Sciatic nerve (tissue), 2 donors: Measurements from ENCODE around the gene GCK. TPM values are rescaled to one million over a fixed set of nuclear protein-coding genes. Genes with fewer than 3 reads are reported as not detected.

Experiments used
- ATAC-seq: fragments of 200-7000 bp; cut with Tn5 transposase; one replicate; pipeline ENCODE4 v1.9.1; 2020; ENCODE audit warnings: mild to moderate bottlenecking, moderate library complexity
- DNase-seq: peaks from one replicate; pipeline ENCODE4 v3.0.0-alpha.2; 2020; ENCODE audit warnings: low spot score
- intact Hi-C: fragments of 100-400 bp; cut with DNase I; formaldehyde crosslinking; loops from one replicate; pipeline ENCODE4 v1.14.2; 2022
- total RNA-seq: library from RNA; stranded (reverse); fragmentation: NEBNext Ultra II Directional; extraction: Animal tissue kit (Norgen Biotek cat#: 25700); gene quantifications from one replicate; pipeline ENCODE4 v1.2.1, GENCODE V29; 2021
- donor health status: DM: no; HTN: no; CAD: no.
- donor health status: DM: no; HTN: no; CAD: no.

GCK gene
- total RNA-seq, 1 donor from 2014 or later: 1.9 TPM

DNA sequence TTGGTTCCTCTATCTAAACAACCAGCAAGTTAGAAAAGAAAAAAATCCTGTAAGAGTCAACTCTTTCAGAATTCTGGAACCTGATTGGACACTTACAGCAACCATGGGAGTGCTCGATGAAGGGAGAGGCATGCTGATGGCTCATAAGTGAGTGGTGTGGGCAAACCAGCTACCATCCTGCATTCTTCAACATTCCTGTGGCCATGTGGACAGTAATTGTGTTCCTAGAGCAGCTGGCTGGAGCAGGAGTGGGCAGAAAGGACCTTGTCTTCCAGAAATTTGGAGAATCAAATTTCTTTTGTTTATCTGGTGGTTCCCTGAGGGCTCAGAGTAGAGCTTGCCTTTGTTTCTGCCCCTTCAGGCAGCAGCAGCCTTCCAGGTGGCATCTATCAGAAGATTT is 25.6 kb downstream of the GCK start:
- intact Hi-C loops: no loop called here
- no peak for ATAC-seq

DNA sequence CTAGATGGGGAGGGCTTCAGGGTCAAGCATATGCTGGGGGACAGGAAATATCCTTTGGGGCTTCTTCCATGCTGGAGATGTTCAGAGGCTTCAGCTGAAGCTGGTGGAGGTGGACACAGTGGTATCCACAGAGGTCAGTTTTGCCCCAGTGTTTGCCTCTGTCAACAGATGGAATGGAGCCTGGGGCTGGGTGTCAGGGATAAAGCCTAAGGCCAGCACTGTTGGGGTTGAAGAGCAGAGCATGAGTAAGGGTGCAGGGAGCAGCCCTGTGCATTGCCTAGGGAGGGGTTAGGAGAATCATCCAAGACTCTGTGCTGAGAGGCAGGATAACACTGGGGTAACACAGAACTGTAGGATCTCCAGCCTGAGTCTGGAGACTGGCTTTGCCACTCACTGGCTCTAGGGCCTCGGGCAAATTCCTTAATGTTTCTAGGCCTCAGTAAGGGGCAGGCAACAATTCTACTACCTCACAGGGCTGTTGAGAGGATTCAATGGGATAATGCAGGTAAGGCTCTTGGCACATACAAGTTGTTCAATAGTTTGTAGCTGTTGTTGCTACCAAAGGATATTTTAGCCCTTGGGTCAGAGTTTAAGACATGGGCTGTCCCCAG is 26.3 kb downstream of the GCK start:
- DNase-seq (no peak), ATAC-seq (peak; percentile 10)
- intact Hi-C loops: no loop called here

More for the DNA sequence above, 25.6 kb downstream of the GCK start:
- no peak for DNase-seq

DNA sequence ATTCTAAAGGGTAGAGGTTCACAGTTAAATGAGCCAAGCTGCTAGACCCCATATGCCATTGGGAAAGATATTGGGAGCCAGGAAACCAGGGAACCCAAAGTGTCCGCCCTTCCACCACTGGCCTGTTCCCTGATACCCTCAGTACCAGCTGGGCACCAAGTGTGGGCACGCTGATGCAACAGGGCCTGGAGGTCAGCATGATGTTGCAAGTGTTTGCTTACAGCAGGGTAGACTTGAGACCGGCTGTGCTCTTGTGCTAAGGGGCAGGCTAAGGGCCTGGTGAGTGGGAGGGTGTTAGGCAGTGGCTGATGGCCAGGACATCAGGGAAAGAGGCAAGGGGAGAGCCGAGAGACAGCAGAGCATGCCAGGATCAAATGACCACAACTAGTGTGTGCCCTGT is 27.1 kb downstream of the GCK start:
- peak; percentile 47 for ATAC-seq

DNA sequence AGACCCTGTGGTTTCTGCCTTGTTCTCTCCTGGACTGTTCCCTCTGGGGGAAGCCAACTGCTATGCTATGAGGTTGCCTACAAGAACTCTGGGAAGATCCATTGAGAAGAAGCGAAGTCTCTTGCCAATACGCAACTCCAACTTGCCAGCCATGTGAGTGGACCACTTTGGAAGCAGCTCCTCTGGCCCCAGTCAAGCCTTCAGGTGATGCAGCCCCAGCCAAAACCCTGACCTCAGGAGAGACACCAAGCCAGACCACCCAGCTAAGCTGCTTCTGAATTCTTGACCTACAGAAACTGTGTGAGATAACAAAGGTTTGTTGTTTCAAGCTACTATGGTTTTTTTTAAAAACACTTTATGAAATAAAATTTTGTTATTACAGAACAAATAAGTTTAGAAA is 27.9 kb downstream of the GCK start:
- no peak for ATAC-seq
- intact Hi-C loops: no loop called here
- peak; percentile 31 for DNase-seq

More for the DNA sequence above, 27.1 kb downstream of the GCK start:
- peak; percentile 56 for DNase-seq
- intact Hi-C loops: no loop called here

DNA sequence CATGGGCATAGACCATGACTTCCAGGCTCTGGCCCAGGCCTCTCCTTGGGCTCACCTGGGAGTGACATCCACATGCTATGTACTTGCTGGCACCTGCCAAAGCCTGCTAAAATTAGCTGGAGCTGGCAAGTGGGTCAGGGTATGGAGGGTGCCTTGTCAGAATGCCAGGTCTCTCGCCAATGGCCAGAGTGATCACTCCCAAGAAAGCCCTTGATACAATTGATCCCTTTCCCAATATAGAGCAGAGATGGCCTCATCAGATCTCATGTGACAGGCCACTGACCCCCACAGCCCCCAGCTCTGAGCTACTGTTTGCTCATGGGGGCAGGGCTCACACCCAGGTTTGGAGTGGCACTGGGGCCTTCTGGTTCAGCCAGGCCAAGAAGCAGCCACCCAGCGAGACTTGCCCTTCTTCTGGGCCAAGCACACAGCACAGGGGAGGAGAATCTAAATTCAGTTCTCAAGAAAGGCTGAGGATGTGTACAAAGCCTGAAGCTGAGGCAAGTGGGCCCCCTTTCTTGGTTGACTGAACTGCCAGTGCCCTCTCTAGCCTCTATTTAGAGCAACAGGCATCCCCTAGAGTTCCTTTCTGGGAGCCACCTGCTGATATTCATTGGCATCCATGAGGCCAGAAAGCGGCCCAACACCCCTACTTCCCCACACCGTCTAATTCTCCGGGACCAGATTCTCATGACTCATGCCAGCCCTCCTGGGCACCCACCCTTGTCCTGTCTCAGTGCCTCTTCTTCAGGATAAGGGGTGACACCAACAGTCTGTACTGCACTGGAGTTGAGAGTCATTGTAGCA is 29.2 kb downstream of the GCK start:
- DNase-seq (peak; percentile 48), ATAC-seq (no peak)
- intact Hi-C loops: no loop called here

DNA sequence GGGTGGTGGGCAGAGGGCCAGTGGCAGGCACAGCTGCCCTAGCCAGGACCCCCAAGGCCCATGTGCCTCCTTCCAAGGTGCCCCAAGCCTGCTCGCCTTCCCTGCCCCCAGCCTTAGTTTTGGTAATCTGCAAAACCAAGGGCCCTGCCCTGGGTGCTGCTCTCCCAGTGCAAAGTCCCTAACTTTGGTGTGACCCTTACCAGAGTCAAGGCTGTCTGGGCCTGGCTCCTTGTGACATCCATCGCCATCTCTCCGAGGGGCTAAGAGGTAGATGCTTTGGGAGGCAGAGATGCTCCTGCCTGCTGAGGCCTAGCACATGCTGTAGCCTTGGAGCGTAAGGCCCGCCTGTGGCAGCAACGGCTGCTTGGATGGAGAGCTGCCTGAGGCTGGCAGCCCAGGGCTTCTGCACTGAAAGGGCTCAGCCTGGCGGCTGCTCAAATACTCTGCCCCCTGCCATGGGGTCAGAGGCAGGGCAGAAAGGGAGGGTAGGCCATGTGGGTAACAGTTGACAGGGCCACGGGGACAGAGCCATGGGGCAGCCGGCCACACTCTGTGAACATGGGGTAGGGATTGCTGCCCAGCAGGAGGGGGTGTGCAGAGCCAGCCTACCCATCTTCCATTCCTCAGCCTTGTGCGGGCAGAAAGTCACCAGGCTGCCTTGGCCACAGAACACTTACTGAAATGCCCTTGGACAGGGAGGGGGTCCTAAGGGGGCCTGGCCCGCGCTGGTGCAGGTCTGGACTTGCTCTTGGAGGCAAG is 30.2 kb downstream of the GCK start:
- peak; percentile 49 for DNase-seq
- peak; percentile 62 for ATAC-seq

DNA sequence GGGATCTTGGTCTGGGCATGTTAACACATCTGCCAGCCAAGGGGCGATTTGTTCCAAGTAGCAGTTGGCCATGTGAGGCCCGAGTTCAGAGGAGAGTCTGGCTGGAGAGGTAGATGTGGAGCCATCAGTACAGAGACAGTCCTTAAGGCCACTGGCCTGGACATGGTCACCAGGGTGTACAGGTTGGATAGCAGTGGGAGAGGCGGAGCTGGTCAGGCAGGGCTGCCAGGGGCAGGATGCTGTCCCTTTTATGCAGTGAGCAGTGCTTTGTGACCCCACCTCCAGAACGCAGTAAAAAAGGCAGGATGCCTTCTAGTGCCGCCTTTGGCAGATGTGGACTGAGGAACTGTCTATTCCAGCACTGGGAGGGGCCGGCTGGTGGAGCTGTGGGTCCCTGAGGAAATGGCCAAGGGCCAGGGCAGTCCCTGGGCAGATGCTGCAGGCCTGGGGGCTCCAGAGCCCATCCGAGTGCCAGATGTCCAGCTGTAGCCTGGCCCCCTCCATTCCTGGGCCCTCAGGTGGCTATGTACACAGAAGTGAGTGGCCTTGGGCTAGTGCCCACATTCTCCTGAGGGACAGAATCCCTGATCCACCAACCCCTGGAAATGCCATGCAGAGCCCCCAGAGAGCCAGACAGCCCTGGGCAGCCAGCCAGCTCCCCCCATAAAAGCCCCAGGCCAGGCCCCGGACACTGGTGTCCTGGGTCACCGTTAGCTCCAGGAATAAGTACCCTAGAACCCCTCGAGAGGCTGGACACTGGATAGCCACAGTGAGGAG is 31.0 kb downstream of the GCK start:
- peak; percentile 47 for DNase-seq
- intact Hi-C loops: no loop called here
- ATAC-seq: peak; percentile 6

More for the DNA sequence above, 30.2 kb downstream of the GCK start:
- intact Hi-C loops: no loop called here

DNA sequence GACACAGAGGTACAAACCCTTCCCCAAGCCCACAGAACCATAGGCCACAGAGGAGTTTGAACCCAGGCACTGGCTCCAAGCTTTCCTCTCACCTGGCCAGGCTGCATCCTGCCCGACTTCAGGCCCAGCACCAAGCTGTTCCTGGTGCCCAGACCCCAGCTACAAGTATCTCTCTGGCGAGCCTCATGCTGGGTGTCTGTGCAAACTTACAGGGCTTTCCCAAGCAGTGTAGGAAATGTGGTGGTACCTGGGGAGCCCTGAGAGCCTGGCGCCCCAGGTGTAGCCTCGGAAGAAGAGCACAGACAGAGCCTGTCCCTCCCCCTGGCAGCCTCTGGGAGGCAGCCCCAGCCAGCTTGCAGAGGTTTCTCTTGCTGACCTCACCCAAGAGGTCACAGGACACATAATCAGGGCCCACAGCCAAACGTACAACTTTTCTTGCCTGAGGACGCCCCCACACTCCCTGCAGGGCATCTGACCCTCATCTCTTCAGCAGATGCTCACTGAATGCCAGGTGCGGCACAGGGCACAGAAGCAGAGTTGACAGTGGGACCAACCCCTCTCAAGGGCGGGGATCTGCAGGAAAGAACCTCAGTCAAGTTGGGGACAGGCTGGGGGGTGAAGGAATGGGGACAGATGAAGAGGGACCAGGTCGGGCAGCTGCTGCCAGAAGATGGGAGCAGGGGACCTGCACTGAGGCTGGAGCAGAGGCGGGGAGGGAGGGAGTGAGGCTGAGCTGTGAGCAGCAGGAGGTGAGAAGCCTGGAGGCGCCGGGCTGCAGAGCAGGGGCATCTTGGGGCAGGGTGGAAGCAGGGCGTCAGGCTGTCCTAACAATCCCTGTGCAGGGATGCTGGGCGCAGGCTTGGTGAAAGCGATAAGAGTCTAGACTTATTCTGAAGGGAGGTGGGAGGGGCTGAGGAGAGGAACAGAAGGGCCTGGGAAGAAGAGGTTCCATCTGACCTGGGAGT is 31.8 kb downstream of the GCK start:
- ATAC-seq (no peak), DNase-seq (peak; percentile 49)
- intact Hi-C loops: no loop called here

DNA sequence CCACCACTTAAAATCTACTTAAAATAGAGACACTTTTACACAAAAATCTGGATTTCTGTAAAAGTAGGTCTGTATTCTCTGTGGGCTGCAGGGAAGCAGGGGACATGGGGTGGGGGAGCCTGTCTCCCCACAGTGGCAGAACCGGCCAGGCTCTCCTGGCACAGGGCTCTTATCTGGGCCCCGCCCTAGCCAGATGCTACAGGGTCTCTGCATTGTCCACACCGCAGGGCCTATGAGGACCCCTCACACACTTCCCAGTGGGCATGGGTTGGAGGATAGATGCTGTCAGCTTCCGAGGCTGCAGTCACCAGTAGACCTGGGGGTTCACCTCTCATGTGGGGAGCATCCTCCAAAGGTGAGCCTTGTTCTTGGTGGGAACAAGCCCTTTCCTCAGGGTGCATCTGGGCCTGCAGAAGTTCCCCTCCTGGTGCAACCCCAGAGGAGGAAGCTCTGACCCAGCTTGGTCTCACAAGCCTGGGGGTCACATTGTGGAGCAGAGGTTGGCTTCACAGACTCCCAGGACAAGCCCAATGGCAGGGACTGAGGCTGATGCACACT is 32.7 kb downstream of the GCK start:
- DNase-seq (peak; percentile 30), ATAC-seq (no peak)
- intact Hi-C loops: no loop called here

DNA sequence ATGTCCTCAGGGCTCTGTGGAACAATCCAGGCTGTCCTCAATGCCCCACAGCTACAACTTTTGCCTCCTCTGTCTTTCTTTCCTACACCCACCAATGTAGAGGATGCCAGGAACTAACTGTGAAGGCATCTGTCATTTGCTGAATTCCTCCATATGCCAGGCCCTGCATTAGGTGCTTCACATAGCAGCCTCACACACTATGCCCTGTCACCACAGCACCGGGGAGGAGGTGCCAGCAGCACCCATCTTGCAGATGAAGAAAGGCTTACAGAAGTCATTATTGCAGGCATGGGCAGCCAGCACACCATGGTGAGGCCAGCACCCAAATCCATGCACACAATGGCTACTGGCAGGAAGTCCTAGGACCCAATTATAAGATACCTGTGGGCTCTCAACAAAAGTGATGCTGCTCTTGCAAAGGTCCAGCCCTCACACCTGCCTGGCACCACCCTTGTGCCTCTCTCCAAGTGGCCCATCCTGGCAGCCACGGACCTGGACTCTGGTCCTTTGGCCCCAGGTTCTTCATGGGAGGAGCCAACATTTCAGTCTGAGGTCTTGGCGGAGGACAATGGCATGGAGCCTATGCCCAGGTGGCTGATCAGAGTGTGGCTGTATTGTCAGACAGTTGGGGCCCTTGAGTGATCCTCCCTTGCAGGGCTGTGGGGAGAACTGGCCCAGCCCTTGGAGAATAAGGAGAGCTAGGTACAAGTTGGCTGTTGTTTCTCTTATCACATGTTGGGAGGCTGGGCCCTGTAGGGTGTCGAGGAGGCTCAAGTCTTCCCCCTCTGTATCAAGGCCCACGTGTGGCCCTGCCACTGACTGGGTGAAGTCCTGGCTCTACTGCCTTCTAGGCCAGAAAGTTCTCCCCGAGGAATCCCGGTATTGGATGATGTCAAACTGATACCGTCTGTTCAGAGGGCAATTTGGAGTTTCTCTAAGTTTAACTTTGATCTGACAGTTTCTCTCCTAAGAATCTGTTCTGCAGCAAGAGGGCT is 33.8 kb downstream of the GCK start:
- ATAC-seq (no peak), DNase-seq (peak; percentile 43)
- intact Hi-C loops: no loop called here

DNA sequence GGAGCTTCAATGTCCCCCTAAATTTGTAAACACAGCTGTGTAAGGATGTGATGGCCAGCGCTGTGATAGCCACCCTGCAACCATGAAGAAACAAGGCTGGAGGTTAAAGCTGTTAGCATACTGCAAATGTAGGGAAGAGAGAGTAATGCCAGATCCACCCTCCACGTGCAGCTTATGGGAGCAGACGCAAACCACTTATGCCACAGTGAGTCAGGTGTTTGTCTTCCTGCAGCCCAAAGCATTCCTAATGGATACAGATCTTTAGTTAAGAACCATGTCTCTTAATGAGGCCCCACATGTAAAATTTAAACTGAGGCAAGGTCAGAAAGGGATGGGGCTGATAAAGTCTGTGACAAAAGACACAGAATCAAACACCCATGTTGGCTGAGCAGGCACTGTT is 34.5 kb downstream of the GCK start:
- ATAC-seq (no peak), DNase-seq (peak; percentile 10)
- intact Hi-C loops: no loop called here

DNA sequence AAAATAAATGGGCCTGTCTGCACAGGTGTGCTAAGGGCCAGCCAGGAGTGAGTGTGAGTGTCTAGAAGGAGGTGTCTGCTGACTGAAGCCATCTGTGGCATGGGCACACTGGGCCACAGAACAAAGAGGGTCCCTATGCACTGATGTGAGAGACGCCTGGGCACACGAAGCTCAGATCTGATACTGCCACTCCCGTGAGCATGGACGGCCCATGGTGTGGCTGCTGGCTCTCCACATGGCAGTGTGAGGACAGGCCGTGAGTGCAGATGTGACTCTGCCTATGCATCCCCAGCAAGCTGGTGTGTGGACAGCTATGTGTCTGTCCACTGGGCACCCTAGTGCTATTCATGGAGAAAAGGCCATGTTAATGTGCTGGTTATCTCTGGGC is 35.3 kb downstream of the GCK start:
- peak; percentile 31 for DNase-seq
- intact Hi-C loops: no loop called here
- ATAC-seq: no peak

DNA sequence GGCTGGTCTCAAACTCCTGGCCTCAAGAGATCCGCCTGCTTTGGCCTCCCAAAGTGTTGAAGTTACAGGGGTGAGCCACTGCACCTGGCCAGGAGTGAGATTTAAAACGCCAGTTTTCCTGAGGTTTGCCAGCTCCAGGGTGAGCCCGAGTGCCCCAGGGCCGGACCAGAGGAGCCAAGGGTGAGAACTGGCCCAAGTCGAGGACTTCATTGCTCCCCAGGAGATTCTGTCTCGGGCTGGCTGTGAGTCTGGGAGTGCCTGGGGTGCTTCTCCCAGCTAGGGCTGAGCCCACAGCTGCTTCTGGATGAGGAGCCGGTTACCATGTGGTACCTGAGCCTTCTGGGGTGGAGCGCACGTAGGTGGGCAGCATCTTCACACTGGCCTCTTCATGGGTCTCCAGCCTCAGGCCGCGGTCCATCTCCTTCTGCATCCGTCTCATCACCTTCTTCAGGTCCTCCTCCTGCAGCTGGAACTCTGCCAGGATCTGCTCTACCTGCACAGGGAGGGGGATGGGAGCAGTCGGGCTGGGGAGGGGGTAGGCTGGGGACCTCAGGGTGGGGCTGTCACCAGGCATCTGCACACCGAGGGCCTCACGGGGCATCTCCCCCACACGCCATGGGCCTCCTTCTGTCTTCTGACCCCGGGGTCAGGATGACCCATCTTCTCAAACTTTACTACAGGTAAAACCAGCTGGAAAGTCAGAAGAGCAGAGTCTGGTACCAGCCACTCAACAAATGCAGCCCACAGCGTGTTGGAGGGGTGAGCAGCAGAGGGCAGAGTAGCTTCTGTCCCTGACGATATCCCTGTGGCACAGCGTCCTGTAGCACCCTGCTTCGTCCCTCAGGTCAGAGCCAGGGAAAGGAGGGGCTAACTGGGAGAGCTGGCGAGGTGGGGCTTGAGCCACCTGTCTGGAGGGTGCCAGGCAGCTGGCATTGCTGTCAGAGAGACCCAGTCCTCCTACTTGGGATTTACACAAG is 36.0 kb downstream of the GCK start:
- DNase-seq: peak; percentile 56
- intact Hi-C loops: no loop called here
- ATAC-seq: no peak

DNA sequence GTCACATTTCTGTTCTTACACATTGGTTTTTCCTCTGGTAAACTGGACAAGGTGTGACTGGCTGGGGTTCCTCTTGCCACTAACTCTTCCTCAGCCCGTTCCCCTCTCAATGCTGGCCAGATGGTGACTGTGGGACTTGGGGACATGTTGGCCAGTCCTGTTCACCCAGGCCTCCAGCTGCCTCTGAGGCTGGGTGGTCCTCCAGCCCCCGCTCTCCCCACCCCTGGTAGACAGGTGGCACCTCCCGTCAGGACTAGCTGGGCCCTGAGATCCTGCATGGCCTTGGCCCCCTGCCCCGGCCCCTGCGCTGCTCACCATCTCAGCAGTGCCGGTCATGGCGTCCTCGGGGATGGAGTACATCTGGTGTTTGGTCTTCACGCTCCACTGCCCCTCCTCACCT is 37.3 kb downstream of the GCK start:
- DNase-seq: peak; percentile 53
- ATAC-seq: no peak
- intact Hi-C loops: no loop called here
